ENCODE results near the gene CSMD2. TPM values are rescaled to one million over a fixed set of nuclear protein-coding genes. Genes with fewer than 3 reads are reported as not detected.

Gene CSMD2
- total and polyA plus RNA-seq, 2 donors (not counting 1 experiment from before 2014, with no cell fraction given): 2.2 to 7.6 TPM

DNA sequence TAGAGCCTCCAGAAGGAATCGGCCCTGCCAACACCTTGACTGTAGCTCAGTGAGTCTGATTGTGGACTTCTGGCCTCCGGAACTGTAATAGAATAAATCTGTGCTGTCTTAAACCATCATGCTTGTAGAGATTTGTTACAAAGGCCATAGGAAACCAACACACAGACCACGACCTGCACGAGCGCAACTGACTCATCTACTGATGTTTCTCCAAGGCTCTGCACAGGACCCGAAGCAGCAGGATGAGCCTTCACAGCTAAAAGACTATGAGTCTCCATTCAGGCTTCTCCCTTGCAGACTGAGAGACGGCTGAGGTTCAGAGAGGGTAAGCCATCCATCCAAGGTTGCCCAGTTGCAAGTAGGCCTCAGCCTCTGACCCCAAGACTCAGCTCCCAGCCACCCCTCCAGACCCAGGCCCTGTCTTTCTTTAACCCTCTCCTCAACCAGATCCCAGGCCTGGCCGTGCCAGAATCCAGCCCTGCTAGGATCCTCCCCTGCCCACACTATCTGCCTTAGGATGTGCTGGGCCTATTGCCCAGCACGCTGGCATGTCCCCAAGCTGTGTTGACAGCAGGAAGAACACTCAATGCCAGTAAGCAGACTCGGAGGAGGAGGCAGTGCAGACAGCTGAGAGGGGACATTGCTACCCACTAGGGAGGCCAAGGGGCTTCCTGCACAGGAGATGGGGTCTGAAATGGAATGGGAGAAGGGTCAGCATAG, 192.2 kb downstream of the CSMD2 start:
- no peaks in the 10 kb centered on the region for H3K9me3 ChIP-seq (ENCODE audit: control insufficient read depth, insufficient read depth, low read depth, low read length)
- no peaks in the 10 kb centered on the region for H3K36me3 ChIP-seq (ENCODE audit: control insufficient read depth, insufficient read depth, low read length)
- no peaks in the 10 kb centered on the region for H3K79me2 ChIP-seq (ENCODE audit: control insufficient read depth, insufficient read depth, low read length)
- H3K27ac ChIP-seq (ENCODE audit: insufficient read depth, low read length): no peak overlapping the region
- H3K4me1 ChIP-seq (ENCODE audit: control insufficient read depth, extremely low read depth, insufficient read depth, low read length): peaks cover 13% of the 10 kb centered on the region
- no peak overlapping the region for H3K4me3 ChIP-seq (replicated peaks in 1 of 4; ENCODE audit: control extremely low read depth in 1 of 4, insufficient read depth in 1 of 4, low read depth in 3 of 4, low read length in 4 of 4)
- H3K27me3 ChIP-seq (ENCODE audit: control insufficient read depth, insufficient read depth, low read length): no peaks in the 10 kb centered on the region
- no peak overlapping the region for H3K4me2 ChIP-seq (ENCODE audit: extremely low read depth, insufficient read depth, low read length)
- H3K9ac ChIP-seq (ENCODE audit: insufficient read depth, low read length): no peak overlapping the region
- no peak overlapping the region for H2AFZ ChIP-seq (ENCODE audit: low read length)
- peak in 1 of 2 donors; percentile 52 for DNase-seq (ENCODE audit: low read depth in 2 of 2)
- TF ChIP-seq EZH2 (IDR thresholded peaks at IDR 0.05; ENCODE audit: low read length, missing control alignments): no peak
- TF ChIP-seq CTCF (conservative IDR thresholded peaks at IDR 0.05 in 1 of 2, IDR thresholded peaks at IDR 0.05 in 1 of 2; ENCODE audit: low read depth in 1 of 2, low read length in 2 of 2): no peak
- no peaks in the 10 kb centered on the region for H4K20me1 ChIP-seq (ENCODE audit: control insufficient read depth, extremely low read depth, insufficient read depth, low read length)

- TF ChIP-seq CTCF (conservative IDR thresholded peaks at IDR 0.05 in 1 of 2, IDR thresholded peaks at IDR 0.05 in 1 of 2; ENCODE audit: low read depth in 1 of 2, low read length in 2 of 2): no peak
- TF ChIP-seq EZH2 (IDR thresholded peaks at IDR 0.05; ENCODE audit: low read length, missing control alignments): no peak
- Histone ChIP-seq H3K27ac (ENCODE audit: insufficient read depth, low read length) (no peak overlapping the region), H3K4me1 (ENCODE audit: control insufficient read depth, extremely low read depth, insufficient read depth, low read length) (peaks cover 17% of the 10 kb centered on the region), H3K4me2 (ENCODE audit: extremely low read depth, insufficient read depth, low read length) (no peak overlapping the region), H2AFZ (ENCODE audit: low read length) (no peak overlapping the region), H3K4me3 (replicated peaks in 1 of 4; ENCODE audit: control extremely low read depth in 1 of 4, insufficient read depth in 1 of 4, low read depth in 3 of 4, low read length in 4 of 4) (no peak overlapping the region), H4K20me1 (ENCODE audit: control insufficient read depth, extremely low read depth, insufficient read depth, low read length) (no peaks in the 10 kb centered on the region), H3K9me3 (ENCODE audit: control insufficient read depth, insufficient read depth, low read depth, low read length) (no peaks in the 10 kb centered on the region), H3K9ac (ENCODE audit: insufficient read depth, low read length) (no peak overlapping the region), H3K36me3 (ENCODE audit: control insufficient read depth, insufficient read depth, low read length) (no peaks in the 10 kb centered on the region), H3K79me2 (ENCODE audit: control insufficient read depth, insufficient read depth, low read length) (no peaks in the 10 kb centered on the region), H3K27me3 (ENCODE audit: control insufficient read depth, insufficient read depth, low read length) (no peaks in the 10 kb centered on the region)
- DNase-seq (ENCODE audit: low read depth in 2 of 2): no peak
Measured at GRCh38 chr1:33971913-33972312, 193.1 kb downstream of the CSMD2 start.

GRCh38 chr1:33971018-33971710, 193.9 kb downstream of the CSMD2 start:
- TF ChIP-seq EZH2 (IDR thresholded peaks at IDR 0.05; ENCODE audit: low read length, missing control alignments): no peak
- no peak for TF ChIP-seq CTCF (conservative IDR thresholded peaks at IDR 0.05 in 1 of 2, IDR thresholded peaks at IDR 0.05 in 1 of 2; ENCODE audit: low read depth in 1 of 2, low read length in 2 of 2)
- H3K9ac ChIP-seq (ENCODE audit: insufficient read depth, low read length): no peak overlapping the region
- H3K27me3 ChIP-seq (ENCODE audit: control insufficient read depth, insufficient read depth, low read length): no peaks in the 10 kb centered on the region
- no peaks in the 10 kb centered on the region for H3K36me3 ChIP-seq (ENCODE audit: control insufficient read depth, insufficient read depth, low read length)
- H3K9me3 ChIP-seq (ENCODE audit: control insufficient read depth, insufficient read depth, low read depth, low read length): no peaks in the 10 kb centered on the region
- no peak overlapping the region for H3K27ac ChIP-seq (ENCODE audit: insufficient read depth, low read length)
- H4K20me1 ChIP-seq (ENCODE audit: control insufficient read depth, extremely low read depth, insufficient read depth, low read length): no peaks in the 10 kb centered on the region
- H3K4me3 ChIP-seq (replicated peaks in 1 of 4; ENCODE audit: control extremely low read depth in 1 of 4, insufficient read depth in 1 of 4, low read depth in 3 of 4, low read length in 4 of 4): no peak overlapping the region
- H3K4me2 ChIP-seq (ENCODE audit: extremely low read depth, insufficient read depth, low read length): no peak overlapping the region
- H3K79me2 ChIP-seq (ENCODE audit: control insufficient read depth, insufficient read depth, low read length): no peaks in the 10 kb centered on the region
- H3K4me1 ChIP-seq (ENCODE audit: control insufficient read depth, extremely low read depth, insufficient read depth, low read length): peaks cover 17% of the 10 kb centered on the region
- DNase-seq (ENCODE audit: low read depth in 2 of 2): peak in 1 of 2 donors; percentile 80
- H2AFZ ChIP-seq (ENCODE audit: low read length): no peak overlapping the region
